Prostate gland (tissue), 2 donors: ENCODE data around the gene HES1.

Source experiments
- CTCF ChIP-seq, 4 experiments: fragments of 200-600 bp in 2 of 4; fragments of 450-650 bp in 2 of 4; sonication (generic) in 2 of 4; IDR thresholded peaks; 1 replicate in 3 of 4; 2 replicates in 1 of 4; pipeline ENCODE4 v1.5.1; 2016 to 2019; ENCODE audit warnings: antibody characterized with exemption in 4 of 4, mild to moderate bottlenecking in 2 of 4, moderate library complexity in 2 of 4
- POLR2A ChIP-seq: fragments of 450-650 bp; IDR thresholded peaks from one replicate; pipeline ENCODE4 v1.6.1; 2016; ENCODE audit warnings: antibody characterized with exemption, mild to moderate bottlenecking
- POLR2AphosphoS5 ChIP-seq: sonication (generic); formaldehyde crosslinking; IDR thresholded peaks from one replicate; pipeline ENCODE4 v1.6.1; 2017; ENCODE audit warnings: antibody characterized with exemption

- TF ChIP-seq CTCF (IDR thresholded peaks at IDR 0.05) (no peak), POLR2A (no peak), POLR2AphosphoS5 (no peak)
These were observed 18.4 kb downstream of the HES1 start for GRCh38 chr3:194154346-194154745.
